ENCODE measurements around the gene CCN2. TPM values are rescaled to one million over a fixed set of nuclear protein-coding genes. Genes with fewer than 3 reads are reported as not detected.
"Not testable (repeated sequence)": the region's sequence is repeated elsewhere in the genome, so short reads cannot be mapped to it uniquely, and the experiment has no call there.

CCN2 gene
- polyA plus RNA-seq, 4 donors, result 204 to 357 (median 237) TPM

DNA sequence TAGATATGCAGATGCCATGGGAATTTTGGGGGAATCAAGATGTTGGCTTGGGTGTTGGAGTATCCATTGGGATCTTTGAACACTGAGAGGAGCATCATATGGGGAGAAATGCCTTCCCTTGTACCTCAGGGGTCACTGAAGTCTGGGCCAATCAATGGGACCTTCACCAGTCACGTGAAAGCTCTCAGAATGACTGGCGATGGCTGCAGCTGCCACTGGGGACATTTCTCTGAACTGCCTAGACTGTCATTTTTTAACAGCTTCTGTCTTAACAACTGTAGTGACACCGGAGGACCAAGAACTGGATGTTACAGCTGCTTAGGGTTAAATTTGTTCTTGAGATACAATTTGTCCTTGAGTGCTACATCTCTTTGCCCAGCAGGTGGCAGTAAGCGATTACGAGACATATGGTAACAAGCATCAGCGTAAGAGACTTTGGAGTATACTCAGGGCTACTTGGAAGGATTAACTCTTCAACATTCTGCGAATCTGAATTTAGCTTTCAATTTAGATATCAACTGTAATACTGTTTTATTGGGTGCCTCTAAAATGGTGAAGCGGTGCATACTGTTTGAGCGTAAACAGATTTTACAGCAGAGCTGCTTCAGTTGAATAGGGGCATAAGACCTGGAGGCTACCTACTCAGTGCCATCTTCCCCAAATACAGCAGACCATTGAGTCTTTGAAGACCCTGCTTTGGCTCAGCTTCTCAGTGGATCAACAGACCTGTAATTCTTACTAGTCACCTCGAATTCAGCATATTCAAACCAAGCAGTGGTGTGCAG is 36.0 kb downstream of the CCN2 start:
- DNase-seq (ENCODE audit: low read depth in 4 of 4, low spot score in 3 of 4), result peak in 2 of 4 donors; percentile 55 to 57

DNA sequence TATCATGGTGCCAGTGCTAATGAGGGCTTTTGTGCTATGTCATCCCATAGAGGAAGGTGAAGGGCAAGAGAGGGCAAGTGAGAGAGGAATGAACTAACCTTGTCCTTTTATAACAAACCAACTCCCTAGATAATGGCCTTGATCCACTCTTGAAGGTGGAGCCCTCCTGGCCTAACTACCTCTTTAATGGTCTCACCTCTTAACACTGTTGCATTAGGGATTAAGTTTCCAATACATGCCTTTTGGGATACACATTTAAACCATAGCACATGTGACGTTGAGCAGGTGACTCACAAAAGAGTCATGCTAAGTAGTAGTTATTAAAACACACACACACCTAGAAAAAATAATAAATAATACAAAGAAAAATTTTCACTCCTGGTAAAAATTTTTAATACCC is 36.9 kb downstream of the CCN2 start:
- DNase-seq (ENCODE audit: low read depth in 4 of 4, low spot score in 3 of 4), result no peak

DNA sequence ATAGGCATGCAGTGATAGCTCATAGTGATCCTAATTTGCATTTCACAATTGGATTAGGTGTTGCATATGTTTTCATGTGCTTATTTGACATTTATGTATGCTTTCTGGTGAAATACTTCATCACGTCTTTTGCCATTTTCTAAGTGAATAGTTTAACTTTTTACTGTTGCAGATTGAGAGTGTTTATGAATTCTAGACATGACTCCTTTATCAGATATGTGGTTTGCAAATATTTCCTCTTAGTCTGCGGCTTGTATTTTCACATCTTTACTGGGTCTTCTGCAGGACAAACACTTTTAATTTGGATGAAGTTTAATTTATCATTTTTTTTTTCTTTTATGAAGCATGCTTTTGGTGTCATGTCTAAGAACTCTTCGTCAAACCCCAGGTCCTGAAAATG is 39.2 kb downstream of the CCN2 start:
- no peak for DNase-seq (ENCODE audit: low read depth in 4 of 4, low spot score in 3 of 4)

DNA sequence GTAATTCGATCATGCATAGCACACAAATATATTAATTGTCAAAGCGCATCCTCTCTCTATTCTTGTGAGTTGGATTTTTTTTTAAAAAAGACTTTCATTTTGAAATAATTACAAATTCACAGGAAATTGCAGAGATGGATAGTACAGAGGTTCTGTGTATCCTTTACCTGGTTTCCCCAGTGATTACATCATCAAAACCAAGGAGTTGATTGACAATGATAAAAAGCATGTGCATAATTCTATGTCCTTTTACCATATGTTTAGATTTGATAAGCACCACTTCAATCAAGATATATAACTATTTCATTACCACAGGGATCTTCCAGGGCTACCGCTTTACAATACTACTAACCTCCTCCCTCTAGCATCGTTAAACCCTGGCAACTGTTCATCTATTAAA is 40.2 kb downstream of the CCN2 start:
- DNase-seq (ENCODE audit: low read depth in 4 of 4, low spot score in 3 of 4), result no peak

DNA sequence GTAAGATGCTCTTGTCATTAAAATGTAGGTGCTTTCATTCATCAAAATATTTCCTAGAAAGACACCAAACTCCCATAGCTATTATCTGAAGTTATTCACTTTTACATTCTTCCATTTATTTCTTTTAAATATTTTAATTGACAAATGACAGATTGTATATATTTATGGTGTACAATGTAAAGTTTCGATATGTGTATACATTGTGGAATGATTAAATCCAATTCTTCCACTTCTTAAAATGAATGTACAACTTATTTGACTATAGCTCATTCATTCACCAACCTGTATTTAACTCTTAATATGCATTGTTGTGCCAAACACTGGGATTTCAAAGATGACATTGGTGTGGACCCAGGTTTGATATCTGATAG is 41.0 kb downstream of the CCN2 start:
- DNase-seq (ENCODE audit: low read depth in 4 of 4, low spot score in 3 of 4), result no peak

DNA sequence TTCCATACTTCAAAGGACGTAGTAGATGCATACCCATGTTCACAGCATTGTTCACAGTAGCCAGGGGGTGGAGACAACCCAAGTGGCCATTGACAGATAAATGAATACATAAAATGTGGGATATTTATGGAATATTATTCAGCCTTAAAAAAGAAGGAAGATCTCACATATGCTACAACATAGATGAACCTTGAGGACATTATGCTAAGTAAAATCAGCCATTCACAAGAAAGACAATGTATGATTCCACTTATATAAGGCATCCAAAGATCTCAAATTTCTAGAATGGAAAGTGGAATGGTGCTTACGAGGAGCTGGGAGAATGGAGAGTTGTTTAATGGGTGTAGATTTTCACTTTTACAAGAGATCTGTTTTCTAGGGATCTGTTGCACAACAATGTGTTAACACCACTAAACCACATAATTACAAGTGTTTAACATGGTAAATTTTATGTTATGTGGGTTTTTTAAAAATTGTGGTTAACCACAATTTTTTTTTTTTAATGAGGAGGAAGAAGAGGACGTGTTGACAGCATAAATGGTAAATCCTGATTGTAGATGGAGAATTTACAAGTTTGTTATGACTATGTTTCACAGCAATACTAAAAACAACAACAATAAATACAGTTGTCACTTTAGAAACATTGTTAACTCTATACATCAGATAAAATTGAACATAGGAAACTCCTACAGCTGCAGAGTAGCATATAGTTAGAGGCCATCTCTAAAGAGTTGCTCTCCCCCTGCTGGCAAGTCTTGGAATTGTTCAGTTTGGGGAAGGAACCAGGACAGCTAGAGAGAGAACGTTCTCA is 41.6 kb downstream of the CCN2 start:
- DNase-seq (ENCODE audit: low read depth in 4 of 4, low spot score in 3 of 4), result peak in 3 of 4 donors; percentile 58 to 63 (median 61)

- not testable (repeated sequence) for DNase-seq (ENCODE audit: low read depth in 4 of 4, low spot score in 3 of 4)
Observed at GRCh38 chr6:131908787-131909186, 42.4 kb downstream of the CCN2 start.

DNA sequence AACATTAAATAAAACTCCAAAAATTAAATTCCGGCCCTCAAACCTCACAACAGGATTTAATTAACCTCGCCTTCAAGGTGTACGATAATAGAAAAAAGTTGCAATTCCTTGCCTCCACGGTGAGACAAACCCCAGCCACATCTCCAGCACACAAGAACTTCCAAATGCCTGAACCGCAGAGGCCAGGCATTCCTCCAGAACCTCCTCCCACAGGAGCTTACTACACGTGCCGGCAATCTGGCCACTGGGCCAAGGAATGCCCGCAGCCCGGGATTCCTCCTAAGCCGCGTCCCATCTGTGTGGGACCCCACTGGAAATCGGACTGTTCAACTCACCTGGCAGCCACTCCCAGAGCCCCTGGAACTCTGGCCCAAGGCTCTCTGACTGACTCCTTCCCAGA is 47.4 kb downstream of the CCN2 start:
- not testable (repeated sequence) for DNase-seq (ENCODE audit: low read depth in 4 of 4, low spot score in 3 of 4)

DNA sequence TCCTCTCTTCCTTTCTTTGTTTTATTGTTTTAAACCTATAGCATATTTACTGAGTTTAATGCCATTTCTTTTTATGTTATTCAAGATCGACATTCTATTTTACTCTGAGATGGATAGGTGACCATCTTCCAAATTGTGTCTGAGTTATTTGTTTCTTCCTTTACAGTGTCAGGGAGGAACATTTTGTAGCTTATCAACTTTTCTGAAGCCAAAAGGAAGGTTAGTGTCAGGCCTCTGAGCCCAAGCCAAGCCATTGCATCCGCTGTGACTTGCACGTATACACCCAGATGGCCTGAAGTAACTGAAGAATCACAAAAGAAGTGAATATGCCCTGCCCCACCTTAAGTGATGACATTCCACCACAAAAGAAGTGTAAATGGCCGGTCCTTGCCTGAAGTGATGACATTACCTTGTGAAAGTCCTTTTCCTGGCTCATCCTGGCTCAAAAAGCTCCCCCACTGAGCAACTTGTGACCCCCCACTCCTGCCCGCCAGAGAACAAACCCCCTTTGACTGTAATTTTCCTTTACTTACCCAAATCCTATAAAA is 49.8 kb downstream of the CCN2 start:
- DNase-seq (ENCODE audit: low read depth in 4 of 4, low spot score in 3 of 4), result not testable (repeated sequence)

GRCh38 chr6:131900231-131900630 is 50.9 kb downstream of the CCN2 start:
- DNase-seq (ENCODE audit: low read depth in 4 of 4, low spot score in 3 of 4), result no peak

DNA sequence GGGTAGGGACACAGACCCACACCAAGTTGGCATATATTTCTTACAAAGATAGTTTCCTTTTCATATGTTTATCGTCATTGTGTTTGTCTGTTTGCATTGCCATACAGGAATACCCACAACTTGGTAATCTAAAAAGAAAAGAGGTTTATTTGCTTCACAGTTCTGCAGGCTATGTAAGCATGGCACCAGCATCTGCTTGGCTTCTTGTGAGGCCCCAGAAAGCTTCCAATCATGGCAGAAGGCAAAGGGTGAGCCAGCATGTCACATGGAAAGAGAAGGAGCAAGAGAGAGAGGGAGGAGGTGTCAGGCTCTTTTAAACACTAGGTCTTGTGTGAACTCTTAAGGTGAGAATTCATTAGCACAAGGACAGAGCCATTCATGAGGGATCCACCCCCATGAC is 52.5 kb downstream of the CCN2 start:
- no peak for DNase-seq (ENCODE audit: low read depth in 4 of 4, low spot score in 3 of 4)

Other genes with a start within 250 kb of the CCN2 start
- under 1 TPM in 1 of 4 donors, not detected in 3; 0.37 TPM for gene OR2A4, start 250.0 kb downstream of the CCN2 start, polyA plus RNA-seq (ENCODE audit: insufficient read length in 4 of 4)
- gene CTAGE9, start 240.4 kb downstream of the CCN2 start, polyA plus RNA-seq (ENCODE audit: insufficient read length in 4 of 4), result under 1 TPM in 1 of 4 donors, not detected in 3; 0.37 TPM
- 10 to 100 TPM; 14.5 to 22.5 (median 20.0) TPM for gene ENPP1, start 143.4 kb downstream of the CCN2 start, polyA plus RNA-seq (ENCODE audit: insufficient read length in 4 of 4)

Data from left renal pelvis (tissue), 4 donors.